ENCODE measurements around the gene ZFAND3.

ZFAND3 gene

GRCh38 chr6:37798436-37799262 is 20.9 kb upstream of the ZFAND3 start:
- no peak for DNase-seq

- DNase-seq = no peak
These were observed 20.3 kb upstream of the ZFAND3 start for GRCh38 chr6:37799263-37799644.

GRCh38 chr6:37800703-37801604 is 18.6 kb upstream of the ZFAND3 start:
- DNase-seq = no peak

- DNase-seq = no peak
These were observed 18.0 kb upstream of the ZFAND3 start for GRCh38 chr6:37801605-37801940.

- DNase-seq = no peak
These were observed 16.7 kb upstream of the ZFAND3 start for GRCh38 chr6:37802810-37803209.

- no peak for DNase-seq
These were observed 14.9 kb upstream of the ZFAND3 start for GRCh38 chr6:37804586-37804985.

- no peak for DNase-seq
These were observed 13.3 kb upstream of the ZFAND3 start for GRCh38 chr6:37806213-37806612.

- no peak for DNase-seq
These were observed 11.9 kb upstream of the ZFAND3 start for GRCh38 chr6:37807656-37808055.

- no peak for DNase-seq
These were observed 10.4 kb upstream of the ZFAND3 start for GRCh38 chr6:37809197-37809543.

- no peak for DNase-seq
These were observed 6.7 kb upstream of the ZFAND3 start for GRCh38 chr6:37812841-37813240.

GRCh38 chr6:37814374-37814773 is 5.2 kb upstream of the ZFAND3 start:
- no peak for DNase-seq

- DNase-seq = no peak
These were observed 2.7 kb upstream of the ZFAND3 start for GRCh38 chr6:37816599-37817375.

- peak; percentile 90 for DNase-seq
These were observed 871 bp upstream of the ZFAND3 start for GRCh38 chr6:37818536-37819176.

GRCh38 chr6:37819802-37820717 is 533 bp downstream of the ZFAND3 start:
- DNase-seq = no peak

- no peak for DNase-seq
These were observed 1.2 kb downstream of the ZFAND3 start for GRCh38 chr6:37820718-37821079.

GRCh38 chr6:37821446-37821845 is 1.9 kb downstream of the ZFAND3 start:
- no peak for DNase-seq

- DNase-seq = no peak
These were observed 3.5 kb downstream of the ZFAND3 start for GRCh38 chr6:37822851-37823682.

GRCh38 chr6:37824170-37824569 is 4.6 kb downstream of the ZFAND3 start:
- DNase-seq = no peak

GRCh38 chr6:37826188-37826587 is 6.7 kb downstream of the ZFAND3 start:
- no peak for DNase-seq

GRCh38 chr6:37826993-37827392 is 7.5 kb downstream of the ZFAND3 start:
- no peak for DNase-seq

Measured in SHP77 treated with DMSO at 0.1 percent for 48 hours (cell line).